Left colon (tissue), 2 donors: ENCODE results near the gene GFPT2. TPM values are rescaled to one million over a fixed set of nuclear protein-coding genes. Genes with fewer than 3 reads are reported as not detected.

Source experiments
- ATAC-seq: fragments of 200-7000 bp; cut with Tn5 transposase; one replicate; pipeline ENCODE4 v1.9.1; 2020; ENCODE audit warnings: mild to moderate bottlenecking, moderate library complexity
- DNase-seq, 2 donors: peaks; one replicate each; pipeline ENCODE4 v3.0.0-alpha.2; 2020
- intact Hi-C, 2 donors: fragments of 100-400 bp; cut with DNase I in 1 of 2; cut with micrococcal nuclease in 1 of 2; formaldehyde crosslinking; loops; one replicate each; pipeline versions ENCODE4 v1.11.2 to v1.14.0; 2022; cut with DNase I, micrococcal nuclease
- long read RNA-seq: library from polyadenylated mRNA; unstranded; transcript quantifications from one replicate; pipeline ENCODE4 v2.0.0, GENCODE V29; 2021
- total RNA-seq, 2 donors: library from RNA; stranded (reverse); fragmentation: NEBNext Ultra II Directional; extraction: Animal tissue kit (Norgen Biotek cat#: 25700); gene quantifications; one replicate each; pipeline ENCODE4 v1.2.1, GENCODE V29; 2021
- donor health status: DM: no; HTN: no; CAD: no.
- donor health status: DM: yes; HTN: yes; CAD: no.

The GFPT2 gene
- 1 to 10 TPM; 1.5 to 2.8 TPM for total RNA-seq
- long read RNA-seq, partial matches to known transcripts = 0 of 3 reads
- long read RNA-seq, other reads (novel, unspliced or antisense) = 0 of 3 reads

GRCh38 chr5:180353048-180353979 lies at the start of gene GFPT2:
Gene GFPT2, minus strand, starts transcription at chr5:180353336. Its CDS starts 119 bp downstream, at chr5:180353217.
- ATAC-seq (peak; percentile 92), DNase-seq (peak; percentile 61 to 71)
- intact Hi-C loops = no loop called here

GRCh38 chr5:180402716-180403115 lies 49.6 kb upstream of the GFPT2 start:
- no peak for ATAC-seq
- DNase-seq = no peak
- intact Hi-C loops = no loop called here

DNA sequence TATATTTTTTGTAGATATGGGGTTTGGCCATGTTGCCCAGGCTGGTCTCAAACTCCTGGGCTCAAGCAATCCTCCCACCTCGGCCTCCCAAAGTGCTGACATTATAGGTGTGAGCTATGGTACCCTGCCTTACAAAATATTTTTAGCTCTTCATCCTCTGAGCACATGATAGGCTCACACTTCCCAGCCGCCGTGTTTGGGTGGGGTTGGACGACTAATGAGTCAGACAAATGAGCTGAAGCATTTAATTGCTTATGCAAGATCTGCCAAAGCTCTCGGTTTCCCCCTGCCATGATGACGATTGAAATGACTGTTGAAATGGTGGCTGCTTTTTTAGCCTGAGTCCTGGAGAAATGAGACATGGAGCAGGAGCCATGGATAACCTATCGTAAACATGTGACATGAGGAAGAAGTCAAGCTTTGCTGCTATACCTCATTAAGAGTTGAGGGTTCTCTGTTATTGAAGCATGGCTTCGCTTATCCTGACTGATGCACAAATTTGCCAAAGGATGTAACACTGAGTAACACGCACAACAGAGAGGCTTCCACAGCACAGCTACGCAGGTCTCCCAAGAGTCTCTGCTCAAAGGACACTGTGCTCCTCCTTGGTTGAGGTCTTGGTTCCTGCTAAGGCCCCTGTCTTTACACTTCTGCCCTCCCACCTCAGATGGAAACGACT lies 48.2 kb upstream of the GFPT2 start:
- DNase-seq (no peak), ATAC-seq (no peak)
- intact Hi-C loops = no loop called here

DNA sequence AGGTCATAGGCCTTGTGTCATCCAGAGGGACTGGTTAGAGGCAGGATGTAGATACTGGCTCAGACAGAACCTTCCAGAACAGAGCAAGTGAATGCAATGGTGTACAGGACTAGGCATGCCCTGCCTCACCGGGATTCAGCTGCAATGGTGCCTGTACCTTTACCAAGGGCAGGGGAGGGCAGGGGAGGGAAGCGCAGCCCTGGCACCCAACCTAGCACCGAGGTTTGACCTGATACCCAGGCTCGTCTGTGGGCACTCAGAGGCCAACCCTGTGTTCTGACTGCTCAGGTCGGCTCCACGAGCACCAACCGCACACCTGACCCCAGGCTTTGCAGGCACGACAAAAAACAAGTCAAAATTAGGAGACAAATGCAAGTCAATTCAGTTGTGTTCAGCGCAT lies 47.3 kb upstream of the GFPT2 start:
- DNase-seq = no peak
- no peak for ATAC-seq
- intact Hi-C loops = no loop called here

- DNase-seq = no peak
- intact Hi-C loops = no loop called here
- ATAC-seq = no peak
Measured at GRCh38 chr5:180399401-180400215, 46.5 kb upstream of the GFPT2 start.

DNA sequence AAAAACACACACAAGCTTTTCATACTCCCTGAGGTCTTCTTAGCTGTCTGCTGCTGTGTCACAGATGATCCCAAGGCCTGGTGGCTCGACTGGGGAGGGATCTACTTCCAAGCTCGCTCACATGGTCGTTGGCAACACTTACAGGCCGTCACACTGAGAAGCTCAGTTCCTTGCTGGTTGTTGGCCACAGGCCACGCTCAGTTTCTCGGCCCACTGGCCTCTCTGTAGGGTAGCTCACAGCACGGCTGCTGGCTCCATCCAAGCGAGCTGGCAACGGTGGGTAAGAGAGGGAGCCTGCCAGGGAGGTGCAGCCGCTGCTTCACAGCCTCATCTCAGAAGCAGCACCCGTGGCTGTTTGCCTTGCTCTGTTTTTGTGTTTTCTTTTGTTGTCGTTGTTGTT lies 43.8 kb upstream of the GFPT2 start:
- ATAC-seq = no peak
- intact Hi-C loops = no loop called here
- DNase-seq = no peak

DNA sequence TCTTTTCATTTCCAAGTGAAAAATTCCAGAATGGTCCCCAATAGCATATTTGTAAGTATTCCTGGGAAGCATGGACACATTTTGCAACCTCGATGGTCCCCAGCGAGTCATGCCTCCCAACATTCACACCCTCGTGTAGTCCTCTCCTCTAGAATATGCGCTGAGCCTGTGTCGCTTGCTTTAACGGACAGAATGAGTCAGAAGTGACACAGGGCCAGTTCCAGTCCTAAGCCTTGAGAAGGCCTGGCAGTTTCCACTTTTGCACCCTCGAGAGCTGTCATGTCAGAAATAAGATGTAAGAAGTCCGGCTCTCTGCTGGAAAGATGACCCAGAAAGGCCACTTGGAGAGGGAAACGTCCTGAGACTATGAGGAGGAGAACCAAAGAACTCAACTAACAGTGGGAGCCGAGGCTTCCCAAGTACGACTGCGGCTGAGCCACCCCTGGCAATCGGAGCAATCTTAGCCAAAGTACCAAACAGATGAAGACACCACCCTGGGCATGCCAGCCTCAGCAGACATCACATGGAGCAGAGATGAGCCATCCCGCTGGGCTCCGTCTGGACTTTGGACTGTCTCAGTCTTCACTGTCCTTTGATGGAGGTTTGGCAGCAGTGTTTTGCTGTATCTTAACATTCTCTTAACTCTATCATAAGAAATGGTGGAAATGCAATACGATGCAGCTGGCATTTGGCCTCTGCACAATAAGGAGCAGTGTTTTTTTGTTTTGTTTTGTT lies 42.6 kb upstream of the GFPT2 start:
- ATAC-seq = no peak
- intact Hi-C loops = no loop called here
- no peak for DNase-seq

DNA sequence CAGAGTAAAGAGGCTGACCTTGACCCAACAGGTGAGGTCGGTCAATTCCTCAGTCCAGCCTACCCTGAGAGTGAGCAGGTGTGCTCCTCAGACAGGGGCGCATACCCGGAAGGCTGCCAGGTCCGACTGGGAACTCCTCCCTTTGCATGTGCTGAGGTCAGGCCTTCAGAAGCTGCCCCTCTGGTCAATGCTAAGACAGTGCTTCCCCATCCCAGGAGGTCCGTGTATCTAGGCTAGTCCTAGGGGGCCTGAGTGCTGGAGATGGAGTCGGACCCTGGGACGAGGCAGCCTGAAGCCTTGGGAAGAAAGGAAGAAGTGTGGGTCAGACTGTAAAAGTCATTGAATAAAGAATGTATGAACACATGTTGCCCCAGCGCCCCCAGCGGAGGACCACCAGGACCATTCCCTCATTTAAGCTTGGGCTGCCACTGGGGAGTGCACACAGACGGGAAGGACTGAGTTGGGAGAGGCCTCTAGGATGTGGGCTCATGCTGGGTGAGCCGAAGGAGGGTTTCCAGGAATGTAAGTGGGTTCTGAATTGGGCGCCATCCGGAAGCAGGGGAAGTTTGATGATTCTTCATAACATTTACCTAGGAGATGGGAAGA lies 41.0 kb upstream of the GFPT2 start:
- ATAC-seq = no peak
- no peak for DNase-seq
- intact Hi-C loops = no loop called here

GRCh38 chr5:180391276-180391675 lies 38.1 kb upstream of the GFPT2 start:
- ATAC-seq (no peak), DNase-seq (no peak)
- intact Hi-C loops = no loop called here

GRCh38 chr5:180390441-180391190 lies 37.5 kb upstream of the GFPT2 start:
- no peak for ATAC-seq
- no peak for DNase-seq
- intact Hi-C loops = no loop called here

DNA sequence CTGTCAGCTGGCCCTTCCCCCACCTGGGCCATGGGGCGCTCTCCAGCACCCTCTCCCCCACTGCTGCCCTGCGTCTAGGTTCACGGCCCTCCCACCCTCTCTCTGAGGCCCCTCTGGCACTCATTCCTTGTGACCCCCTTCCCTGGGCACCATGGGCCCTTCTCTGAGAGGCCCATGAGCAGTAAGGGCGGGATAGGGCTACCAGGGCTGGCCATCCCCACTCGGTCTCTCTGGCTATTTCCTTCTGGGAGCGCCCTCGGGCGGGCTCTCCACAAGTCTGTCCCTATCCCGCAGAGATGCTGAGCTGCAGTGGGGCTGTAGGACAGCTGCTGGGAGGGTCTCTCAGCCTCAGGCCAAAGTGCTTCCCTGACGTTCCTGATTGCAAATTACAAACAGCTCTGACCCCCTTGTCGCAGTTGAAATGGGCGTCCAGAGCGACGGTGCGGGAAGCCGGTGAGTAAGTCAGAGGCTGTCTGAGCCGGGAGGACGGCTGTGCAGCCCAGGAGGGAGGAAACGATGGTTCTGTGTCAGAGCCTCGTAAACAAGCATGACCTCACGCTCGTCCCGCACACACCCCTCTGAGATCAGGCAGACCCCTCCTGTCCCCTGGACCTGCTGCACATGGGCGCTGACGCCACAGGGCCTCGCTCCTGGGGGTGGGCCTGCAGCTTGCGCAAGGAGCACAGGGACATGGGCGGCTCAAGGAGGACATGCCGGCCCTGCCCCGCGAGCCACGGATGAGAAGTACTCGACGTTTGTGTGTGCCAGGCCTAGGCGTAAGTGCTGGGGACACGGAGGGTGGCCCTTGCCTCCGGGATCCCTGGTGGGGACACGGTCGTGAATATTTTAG lies 36.3 kb upstream of the GFPT2 start:
- no peak for DNase-seq
- intact Hi-C loops = no loop called here
- ATAC-seq = no peak

GRCh38 chr5:180387798-180388197 lies 34.7 kb upstream of the GFPT2 start:
- DNase-seq (no peak), ATAC-seq (no peak)
- intact Hi-C loops = no loop called here

DNA sequence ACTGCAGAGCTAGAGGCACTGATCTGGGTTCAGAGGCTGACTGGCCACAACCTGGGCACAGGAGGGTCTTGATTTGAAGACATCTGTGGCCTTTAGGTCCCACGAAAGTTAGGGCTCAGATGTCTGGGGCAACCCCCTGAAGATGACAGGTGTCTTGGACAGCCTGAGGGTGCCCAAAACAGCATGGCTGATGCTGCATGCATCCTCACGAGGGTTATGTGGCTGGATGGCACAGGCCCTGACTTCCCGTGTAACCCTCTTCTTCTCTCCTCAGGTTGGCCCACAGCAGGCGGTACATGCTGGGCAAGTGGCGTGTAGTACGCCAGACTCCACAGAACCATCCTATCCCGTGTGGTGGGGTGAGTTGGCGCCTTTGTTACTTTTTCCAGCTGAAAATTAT lies 29.8 kb upstream of the GFPT2 start:
- intact Hi-C loops = no loop called here
- ATAC-seq = no peak
- DNase-seq = no peak

GRCh38 chr5:180381851-180382480 lies 28.8 kb upstream of the GFPT2 start:
- ATAC-seq = no peak
- intact Hi-C loops = no loop called here
- no peak for DNase-seq

- ATAC-seq (no peak), DNase-seq (no peak)
- intact Hi-C loops = no loop called here
Measured at GRCh38 chr5:180381428-180381827, 28.3 kb upstream of the GFPT2 start.

DNA sequence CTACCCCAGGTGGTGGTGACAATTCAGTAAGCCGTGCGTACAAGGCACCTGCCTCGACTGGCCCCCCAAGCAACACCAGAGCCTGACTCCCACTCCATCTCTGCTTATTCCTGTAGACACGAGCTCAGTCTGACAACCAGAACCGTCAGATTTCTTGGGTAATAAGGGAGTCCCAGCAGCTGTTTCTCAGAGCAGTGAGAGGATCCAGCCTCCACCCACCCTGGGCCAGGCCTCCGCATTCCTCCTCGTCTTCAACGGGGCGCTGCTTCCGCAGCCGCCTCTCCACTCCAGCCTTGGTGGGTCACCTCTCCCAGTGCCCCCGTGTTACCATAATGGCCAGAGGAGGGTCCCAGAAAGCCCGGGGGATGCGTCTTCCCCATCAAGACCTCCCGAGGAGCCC lies 27.7 kb upstream of the GFPT2 start:
- ATAC-seq (no peak), DNase-seq (no peak)
- intact Hi-C loops = no loop called here
